PC-9 (cell line): ENCODE data around the gene RCE1.

Source experiments
- EZH2 ChIP-seq: fragments of 200-600 bp; sonication (generic); IDR thresholded peaks from 2 replicates; pipeline ENCODE4 v1.8.0; 2017; ENCODE audit warnings: antibody characterized with exemption, low read depth
- TF ChIP-seq, protein P1 (sequence below): fragments of 200-600 bp; sonication (generic); conservative IDR thresholded peaks from 2 replicates; pipeline ENCODE4 v1.6.1; 2017; ENCODE audit warnings: mixed run types, antibody characterized with exemption, mild to moderate bottlenecking, moderate library complexity

DNA sequence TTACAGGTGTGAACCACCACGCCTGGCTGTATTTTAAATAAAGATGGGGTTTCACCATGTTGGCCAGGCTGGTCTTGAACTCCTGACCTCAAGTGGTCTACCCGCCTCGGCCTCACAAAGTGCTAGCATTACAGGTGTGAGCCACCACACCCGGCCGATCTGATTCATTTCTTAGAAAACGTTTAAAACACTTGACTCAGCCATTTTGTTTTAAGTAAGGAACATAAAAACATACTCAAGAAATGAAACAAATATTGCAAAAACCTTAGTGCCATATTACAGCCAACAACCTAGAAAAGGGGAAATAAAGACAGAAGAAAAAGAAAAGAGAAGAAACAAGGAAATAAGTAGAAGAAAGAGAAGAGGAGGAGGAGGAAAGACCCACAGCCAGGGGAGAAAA, 31.0 kb downstream of the RCE1 start:
- TF ChIP-seq, protein P1, sequence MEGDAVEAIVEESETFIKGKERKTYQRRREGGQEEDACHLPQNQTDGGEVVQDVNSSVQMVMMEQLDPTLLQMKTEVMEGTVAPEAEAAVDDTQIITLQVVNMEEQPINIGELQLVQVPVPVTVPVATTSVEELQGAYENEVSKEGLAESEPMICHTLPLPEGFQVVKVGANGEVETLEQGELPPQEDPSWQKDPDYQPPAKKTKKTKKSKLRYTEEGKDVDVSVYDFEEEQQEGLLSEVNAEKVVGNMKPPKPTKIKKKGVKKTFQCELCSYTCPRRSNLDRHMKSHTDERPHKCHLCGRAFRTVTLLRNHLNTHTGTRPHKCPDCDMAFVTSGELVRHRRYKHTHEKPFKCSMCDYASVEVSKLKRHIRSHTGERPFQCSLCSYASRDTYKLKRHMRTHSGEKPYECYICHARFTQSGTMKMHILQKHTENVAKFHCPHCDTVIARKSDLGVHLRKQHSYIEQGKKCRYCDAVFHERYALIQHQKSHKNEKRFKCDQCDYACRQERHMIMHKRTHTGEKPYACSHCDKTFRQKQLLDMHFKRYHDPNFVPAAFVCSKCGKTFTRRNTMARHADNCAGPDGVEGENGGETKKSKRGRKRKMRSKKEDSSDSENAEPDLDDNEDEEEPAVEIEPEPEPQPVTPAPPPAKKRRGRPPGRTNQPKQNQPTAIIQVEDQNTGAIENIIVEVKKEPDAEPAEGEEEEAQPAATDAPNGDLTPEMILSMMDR = no peak
- no peak for TF ChIP-seq EZH2
